ENCODE data around the gene GPR4.

Gene GPR4

GRCh38 chr19:45600340-45600885 is 1.6 kb downstream of the GPR4 start:
- Histone ChIP-seq H3K27me3 (ENCODE audit: control insufficient read depth, insufficient read depth, low read length) (peaks cover 33% of the 10 kb centered on the region), H3K4me3 (ENCODE audit: low read length) (no peak overlapping the region), H3K27ac (ENCODE audit: low read length) (no peak overlapping the region), H3K9me3 (ENCODE audit: control insufficient read depth, insufficient read depth, low read length) (no peaks in the 10 kb centered on the region), H3K4me1 (ENCODE audit: control insufficient read depth, insufficient read depth, low read length) (peaks cover 11% of the 10 kb centered on the region), H3K36me3 (ENCODE audit: control insufficient read depth, insufficient read depth, low read length) (no peaks in the 10 kb centered on the region)
- 83% methylated on average over 1 of the region's 5 CpGs for WGBS (ENCODE audit: insufficient coverage, insufficient read length)
- no peak for DNase-seq (ENCODE audit: low read depth, low spot score)

- H3K4me1 ChIP-seq (ENCODE audit: control insufficient read depth, insufficient read depth, low read length), result peaks cover 11% of the 10 kb centered on the region
- no CpG with 5 or more reads among the region's 13 CpGs for WGBS (ENCODE audit: insufficient coverage, insufficient read length)
- no peak for DNase-seq (ENCODE audit: low read depth, low spot score)
Observed at GRCh38 chr19:45599286-45599685, 2.7 kb downstream of the GPR4 start.

GRCh38 chr19:45598267-45599001 is 3.6 kb downstream of the GPR4 start:
- Histone ChIP-seq H3K4me1 (ENCODE audit: control insufficient read depth, insufficient read depth, low read length) (peaks cover 11% of the 10 kb centered on the region), H3K4me3 (ENCODE audit: low read length) (no peak overlapping the region; the same call in 1 of the 2 replicates), H3K27me3 (ENCODE audit: control insufficient read depth, insufficient read depth, low read length) (peaks cover 33% of the 10 kb centered on the region), H3K36me3 (ENCODE audit: control insufficient read depth, insufficient read depth, low read length) (no peaks in the 10 kb centered on the region), H3K27ac (ENCODE audit: low read length) (no peak overlapping the region), H3K9me3 (ENCODE audit: control insufficient read depth, insufficient read depth, low read length) (no peaks in the 10 kb centered on the region)
- WGBS (ENCODE audit: insufficient coverage, insufficient read length), result no CpG with 5 or more reads among the region's 22 CpGs
- DNase-seq (ENCODE audit: low read depth, low spot score), result no peak

More at GRCh38 chr19:45599286-45599685, 2.7 kb downstream of the GPR4 start:
- Histone ChIP-seq H3K4me3 (ENCODE audit: low read length) (no peak overlapping the region), H3K27ac (ENCODE audit: low read length) (no peak overlapping the region), H3K9me3 (ENCODE audit: control insufficient read depth, insufficient read depth, low read length) (no peaks in the 10 kb centered on the region), H3K27me3 (ENCODE audit: control insufficient read depth, insufficient read depth, low read length) (peaks cover 33% of the 10 kb centered on the region), H3K36me3 (ENCODE audit: control insufficient read depth, insufficient read depth, low read length) (no peaks in the 10 kb centered on the region)

- H3K36me3 ChIP-seq (ENCODE audit: control insufficient read depth, insufficient read depth, low read length), result no peaks in the 10 kb centered on the region
- H3K27me3 ChIP-seq (ENCODE audit: control insufficient read depth, insufficient read depth, low read length), result peaks cover 32% of the 10 kb centered on the region
- no peak for DNase-seq (ENCODE audit: low read depth, low spot score)
- H3K27ac ChIP-seq (ENCODE audit: low read length), result no peak overlapping the region
- H3K4me1 ChIP-seq (ENCODE audit: control insufficient read depth, insufficient read depth, low read length), result peaks cover 11% of the 10 kb centered on the region
- H3K9me3 ChIP-seq (ENCODE audit: control insufficient read depth, insufficient read depth, low read length), result no peaks in the 10 kb centered on the region
- WGBS (ENCODE audit: insufficient coverage, insufficient read length), result no CpG with 5 or more reads among the region's 5 CpGs
- H3K4me3 ChIP-seq (ENCODE audit: low read length), result no peak overlapping the region; the same call in 1 of the 2 replicates
Observed at GRCh38 chr19:45597425-45598111, 4.4 kb downstream of the GPR4 start.

- Histone ChIP-seq H3K36me3 (ENCODE audit: control insufficient read depth, insufficient read depth, low read length) (no peaks in the 10 kb centered on the region), H3K27ac (ENCODE audit: low read length) (no peak overlapping the region), H3K27me3 (ENCODE audit: control insufficient read depth, insufficient read depth, low read length) (peaks cover 21% of the 10 kb centered on the region), H3K4me1 (ENCODE audit: control insufficient read depth, insufficient read depth, low read length) (peaks cover 9% of the 10 kb centered on the region; the same call in 1 of the 2 replicates), H3K9me3 (ENCODE audit: control insufficient read depth, insufficient read depth, low read length) (no peaks in the 10 kb centered on the region), H3K4me3 (ENCODE audit: low read length) (no peak overlapping the region)
- no peak for DNase-seq (ENCODE audit: low read depth, low spot score)
- no CpG with 5 or more reads among the region's 6 CpGs for WGBS (ENCODE audit: insufficient coverage, insufficient read length)
Observed at GRCh38 chr19:45595814-45596213, 6.2 kb downstream of the GPR4 start.

GRCh38 chr19:45593520-45593919 is 8.5 kb downstream of the GPR4 start:
- H3K9me3 ChIP-seq (ENCODE audit: control insufficient read depth, insufficient read depth, low read length), result no peaks in the 10 kb centered on the region
- H3K4me3 ChIP-seq (ENCODE audit: low read length), result no peak overlapping the region
- no peaks in the 10 kb centered on the region for H3K36me3 ChIP-seq (ENCODE audit: control insufficient read depth, insufficient read depth, low read length)
- peaks cover under 1% of the 10 kb centered on the region; the same call in 1 of the 2 replicates for H3K27me3 ChIP-seq (ENCODE audit: control insufficient read depth, insufficient read depth, low read length)
- H3K27ac ChIP-seq (ENCODE audit: low read length), result no peak overlapping the region
- DNase-seq (ENCODE audit: low read depth, low spot score), result no peak
- H3K4me1 ChIP-seq (ENCODE audit: control insufficient read depth, insufficient read depth, low read length), result peaks cover 5% of the 10 kb centered on the region; the same call in 1 of the 2 replicates
- WGBS (ENCODE audit: insufficient coverage, insufficient read length), result no CpG with 5 or more reads among the region's 1 CpG

GRCh38 chr19:45592366-45592765 is 9.6 kb downstream of the GPR4 start:
- no peak for DNase-seq (ENCODE audit: low read depth, low spot score)
- no peaks in the 10 kb centered on the region for H3K27me3 ChIP-seq (ENCODE audit: control insufficient read depth, insufficient read depth, low read length)
- WGBS (ENCODE audit: insufficient coverage, insufficient read length), result no CpG with 5 or more reads among the region's 4 CpGs
- peaks cover 3% of the 10 kb centered on the region; the same call in 1 of the 2 replicates for H3K4me1 ChIP-seq (ENCODE audit: control insufficient read depth, insufficient read depth, low read length)
- no peak overlapping the region for H3K27ac ChIP-seq (ENCODE audit: low read length)
- H3K4me3 ChIP-seq (ENCODE audit: low read length), result no peak overlapping the region
- no peaks in the 10 kb centered on the region for H3K9me3 ChIP-seq (ENCODE audit: control insufficient read depth, insufficient read depth, low read length)
- no peaks in the 10 kb centered on the region for H3K36me3 ChIP-seq (ENCODE audit: control insufficient read depth, insufficient read depth, low read length)

GRCh38 chr19:45591638-45592005 is 10.4 kb downstream of the GPR4 start:
- no CpG with 5 or more reads among the region's 21 CpGs for WGBS (ENCODE audit: insufficient coverage, insufficient read length)
- DNase-seq (ENCODE audit: low read depth, low spot score), result no peak
- H3K27ac ChIP-seq (ENCODE audit: low read length), result no peak overlapping the region

GRCh38 chr19:45591004-45591637 is 10.9 kb downstream of the GPR4 start:
- no peaks in the 10 kb centered on the region for H3K36me3 ChIP-seq (ENCODE audit: control insufficient read depth, insufficient read depth, low read length)
- no CpG with 5 or more reads among the region's 48 CpGs for WGBS (ENCODE audit: insufficient coverage, insufficient read length)
- H3K4me3 ChIP-seq (ENCODE audit: low read length), result no peak overlapping the region
- H3K4me1 ChIP-seq (ENCODE audit: control insufficient read depth, insufficient read depth, low read length), result peaks cover 2% of the 10 kb centered on the region; the same call in 1 of the 2 replicates
- no peak for DNase-seq (ENCODE audit: low read depth, low spot score)
- no peaks in the 10 kb centered on the region for H3K9me3 ChIP-seq (ENCODE audit: control insufficient read depth, insufficient read depth, low read length)
- H3K27me3 ChIP-seq (ENCODE audit: control insufficient read depth, insufficient read depth, low read length), result no peaks in the 10 kb centered on the region
- no peak overlapping the region for H3K27ac ChIP-seq (ENCODE audit: low read length)

More at GRCh38 chr19:45591638-45592005, 10.4 kb downstream of the GPR4 start:
- Histone ChIP-seq H3K36me3 (ENCODE audit: control insufficient read depth, insufficient read depth, low read length) (no peaks in the 10 kb centered on the region), H3K9me3 (ENCODE audit: control insufficient read depth, insufficient read depth, low read length) (no peaks in the 10 kb centered on the region), H3K4me3 (ENCODE audit: low read length) (no peak overlapping the region), H3K4me1 (ENCODE audit: control insufficient read depth, insufficient read depth, low read length) (peaks cover 2% of the 10 kb centered on the region; the same call in 1 of the 2 replicates), H3K27me3 (ENCODE audit: control insufficient read depth, insufficient read depth, low read length) (no peaks in the 10 kb centered on the region)

- DNase-seq (ENCODE audit: low read depth, low spot score), result no peak
- Histone ChIP-seq H3K4me1 (ENCODE audit: control insufficient read depth, insufficient read depth, low read length) (peaks cover 2% of the 10 kb centered on the region; the same call in 1 of the 2 replicates), H3K36me3 (ENCODE audit: control insufficient read depth, insufficient read depth, low read length) (no peaks in the 10 kb centered on the region), H3K9me3 (ENCODE audit: control insufficient read depth, insufficient read depth, low read length) (no peaks in the 10 kb centered on the region), H3K27me3 (ENCODE audit: control insufficient read depth, insufficient read depth, low read length) (no peaks in the 10 kb centered on the region), H3K27ac (ENCODE audit: low read length) (no peak overlapping the region), H3K4me3 (ENCODE audit: low read length) (no peak overlapping the region)
- no CpG with 5 or more reads among the region's 15 CpGs for WGBS (ENCODE audit: insufficient coverage, insufficient read length)
Observed at GRCh38 chr19:45590300-45591003, 11.6 kb downstream of the GPR4 start.
